ENCODE data around the gene GPRC5C.

The GPRC5C gene

GRCh38 chr17:74435775-74436359 is 4.0 kb downstream of the GPRC5C start:
- no peak for TF ChIP-seq CTCF (IDR thresholded peaks at IDR 0.05; ENCODE audit: low read depth, low read length)
- no peak for DNase-seq (ENCODE audit: extremely low read depth, low read depth)

- peak; percentile 33 for TF ChIP-seq CTCF (IDR thresholded peaks at IDR 0.05; ENCODE audit: low read depth, low read length)
- no peak for DNase-seq (ENCODE audit: extremely low read depth, low read depth)
Measured at GRCh38 chr17:74437702-74438101, 5.8 kb downstream of the GPRC5C start.

- no peak for DNase-seq (ENCODE audit: extremely low read depth, low read depth)
- TF ChIP-seq CTCF (IDR thresholded peaks at IDR 0.05; ENCODE audit: low read depth, low read length) = no peak
Measured at GRCh38 chr17:74439691-74440567, 8.0 kb downstream of the GPRC5C start.

- no peak for DNase-seq (ENCODE audit: extremely low read depth, low read depth)
- no peak for TF ChIP-seq CTCF (IDR thresholded peaks at IDR 0.05; ENCODE audit: low read depth, low read length)
Measured at GRCh38 chr17:74441537-74441936, 9.6 kb downstream of the GPRC5C start.

GRCh38 chr17:74442291-74442669 is 10.4 kb downstream of the GPRC5C start:
- no peak for DNase-seq (ENCODE audit: extremely low read depth, low read depth)
- no peak for TF ChIP-seq CTCF (IDR thresholded peaks at IDR 0.05; ENCODE audit: low read depth, low read length)

- no peak for TF ChIP-seq CTCF (IDR thresholded peaks at IDR 0.05; ENCODE audit: low read depth, low read length)
- DNase-seq (ENCODE audit: extremely low read depth, low read depth) = no peak
Measured at GRCh38 chr17:74442670-74443515, 11.0 kb downstream of the GPRC5C start.
